Stimulated activated CD8-positive, alpha-beta memory T cell treated with anti-CD3 and anti-CD28 coated beads, Interleukin-7, amount 100 ng/mL, for 1 hour (primary cell): ENCODE results near the gene SCLY.
"Not testable (repeated sequence)": the region's sequence is repeated elsewhere in the genome, so short reads cannot be mapped to it uniquely, and the experiment has no call there.

Source experiments
- DNase-seq, 2 donors: peaks; one replicate each; pipeline ENCODE4 v3.0.0-alpha.2; 2020; ENCODE audit warnings: low read depth in 2 of 2

The SCLY gene, protein sequence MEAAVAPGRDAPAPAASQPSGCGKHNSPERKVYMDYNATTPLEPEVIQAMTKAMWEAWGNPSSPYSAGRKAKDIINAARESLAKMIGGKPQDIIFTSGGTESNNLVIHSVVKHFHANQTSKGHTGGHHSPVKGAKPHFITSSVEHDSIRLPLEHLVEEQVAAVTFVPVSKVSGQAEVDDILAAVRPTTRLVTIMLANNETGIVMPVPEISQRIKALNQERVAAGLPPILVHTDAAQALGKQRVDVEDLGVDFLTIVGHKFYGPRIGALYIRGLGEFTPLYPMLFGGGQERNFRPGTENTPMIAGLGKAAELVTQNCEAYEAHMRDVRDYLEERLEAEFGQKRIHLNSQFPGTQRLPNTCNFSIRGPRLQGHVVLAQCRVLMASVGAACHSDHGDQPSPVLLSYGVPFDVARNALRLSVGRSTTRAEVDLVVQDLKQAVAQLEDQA

DNA sequence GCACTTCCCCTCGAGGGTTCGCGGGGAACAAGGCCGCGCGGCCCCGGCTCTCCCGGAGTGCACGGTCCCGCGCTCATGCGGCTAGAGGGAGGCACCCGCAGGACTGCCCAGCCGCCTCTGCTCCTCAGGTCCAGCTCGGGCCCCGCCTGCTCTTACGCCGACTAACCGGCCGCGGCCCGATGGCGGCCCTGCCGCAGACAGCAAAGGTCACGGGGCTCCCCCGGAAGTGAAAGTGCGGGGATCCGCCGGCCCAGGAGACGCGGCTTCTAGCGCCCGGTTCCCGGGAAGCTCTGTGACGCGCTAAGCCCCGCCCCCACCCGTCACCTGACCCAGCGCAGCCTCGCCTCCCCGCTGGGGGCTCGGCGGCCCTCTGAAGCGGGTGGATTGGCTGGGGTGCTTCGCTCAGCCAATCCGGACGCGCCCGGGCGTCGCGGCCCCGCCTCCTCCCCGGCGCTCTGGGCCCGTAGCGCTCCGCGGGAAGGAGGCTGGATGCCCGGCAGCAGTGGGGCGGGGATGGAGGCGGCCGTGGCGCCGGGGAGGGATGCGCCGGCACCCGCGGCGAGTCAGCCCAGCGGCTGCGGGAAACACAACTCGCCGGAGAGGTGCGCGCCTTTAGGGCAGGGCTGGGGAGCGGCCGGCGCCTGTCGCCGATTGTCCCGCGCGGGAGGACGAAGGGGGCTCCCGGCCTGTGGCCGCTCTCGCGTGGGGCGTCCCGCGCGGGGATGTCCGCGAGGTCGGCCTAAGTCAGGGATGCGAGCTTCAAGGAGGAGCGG is at the start of gene SCLY:
TSS of gene SCLY (plus strand) at position 460 of the 773 bp plus-strand sequence. CDS start at position 514, 54 bp downstream.
- DNase-seq = peak; percentile 91 to 93

DNA sequence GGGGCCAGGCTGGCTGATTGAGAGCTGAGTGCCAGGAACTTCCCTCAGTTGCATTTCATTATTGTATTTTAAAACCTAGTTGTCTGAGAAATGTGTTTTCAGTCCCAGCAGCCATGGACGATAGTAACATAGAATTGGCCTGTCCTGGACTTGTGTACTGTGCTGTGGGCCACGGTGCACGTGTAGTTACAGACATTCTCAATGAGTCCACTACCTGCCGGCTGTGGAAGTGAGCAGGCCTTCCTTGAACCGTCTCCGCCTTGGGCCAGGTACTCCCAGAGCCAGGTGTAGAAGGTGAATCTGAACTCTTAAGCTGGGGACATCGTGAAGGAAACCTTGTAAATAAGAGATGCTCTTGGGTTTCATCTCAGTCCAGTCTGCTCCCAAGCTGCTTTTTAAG is 47.0 kb upstream of the SCLY start:
- DNase-seq = no peak

DNA sequence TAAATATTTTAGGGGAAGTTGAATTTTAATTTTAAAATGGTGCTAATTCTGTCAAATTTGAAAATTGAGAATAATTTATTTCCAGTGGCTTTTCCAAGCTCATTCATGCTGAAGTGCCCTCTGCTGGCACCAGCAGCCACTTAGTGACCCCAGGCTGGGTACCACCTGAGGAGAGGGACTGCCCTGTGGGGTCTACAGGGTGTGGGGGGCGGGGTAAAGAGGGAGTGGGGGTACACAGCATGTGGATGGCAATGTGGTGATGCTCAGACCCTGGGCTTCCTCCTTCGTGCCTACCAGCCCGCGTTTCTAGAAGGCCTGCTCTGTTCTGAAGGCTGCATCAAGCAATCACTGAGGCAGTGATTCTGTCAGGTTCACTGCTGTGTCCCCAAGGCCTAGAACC is 45.1 kb upstream of the SCLY start:
- DNase-seq = no peak

DNA sequence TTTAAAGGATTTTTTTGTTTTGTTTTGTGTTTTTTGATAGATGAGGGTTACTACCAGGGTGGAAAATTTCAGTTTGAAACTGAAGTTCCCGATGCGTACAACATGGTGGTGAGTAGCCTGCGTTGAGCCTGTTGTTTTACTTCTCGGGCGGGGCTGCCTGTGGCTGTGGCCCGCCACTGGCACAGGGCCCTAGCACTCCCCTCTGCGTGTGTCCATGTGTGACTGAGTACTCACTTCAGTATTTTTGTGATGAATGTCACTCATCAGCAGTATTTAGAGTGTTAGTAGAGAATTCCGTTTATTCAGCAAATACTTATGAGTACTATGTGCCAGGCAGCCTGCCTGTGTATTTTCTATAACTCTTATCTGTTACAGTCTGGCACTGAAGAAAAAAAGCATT is 44.3 kb upstream of the SCLY start:
- DNase-seq = no peak

DNA sequence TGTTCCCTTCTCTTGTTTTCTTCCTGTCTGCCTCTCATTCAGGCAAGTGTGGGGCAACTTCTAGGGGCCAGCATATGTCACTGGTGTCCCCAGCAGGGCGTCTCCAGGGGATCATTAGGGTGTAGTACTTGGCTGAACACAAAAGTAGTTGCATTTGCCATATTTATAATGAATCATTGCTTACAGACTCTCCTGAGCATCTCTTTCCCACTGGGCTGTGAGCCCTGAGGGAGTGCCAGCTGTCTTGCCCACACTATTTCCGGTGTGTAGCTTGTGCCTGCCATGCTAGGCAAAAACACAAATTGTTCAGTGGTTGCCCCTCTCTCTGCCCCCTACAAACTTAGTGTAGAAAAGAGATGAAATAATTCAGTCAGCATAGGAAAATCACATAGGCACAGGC is 40.8 kb upstream of the SCLY start:
- DNase-seq = no peak

DNA sequence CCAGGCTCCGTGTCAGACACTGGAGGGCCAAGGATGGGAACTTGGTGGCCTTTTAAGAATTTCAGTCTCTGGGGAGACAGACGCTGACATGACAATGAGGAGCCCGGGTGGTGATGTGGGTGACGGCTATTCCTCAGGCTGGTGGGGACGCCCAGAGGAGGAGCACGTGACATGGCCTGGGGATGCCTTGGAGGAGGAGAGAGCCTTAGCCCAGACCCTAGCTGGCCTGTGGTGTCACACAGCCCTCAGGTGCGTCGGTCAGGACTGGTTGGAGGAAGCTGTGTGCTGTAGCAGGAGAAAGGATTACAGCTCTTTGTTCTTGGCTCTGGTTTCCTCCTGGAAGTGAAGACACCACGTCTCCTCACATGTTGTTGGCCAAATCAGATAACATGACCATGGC is 40.0 kb upstream of the SCLY start:
- no peak for DNase-seq

DNA sequence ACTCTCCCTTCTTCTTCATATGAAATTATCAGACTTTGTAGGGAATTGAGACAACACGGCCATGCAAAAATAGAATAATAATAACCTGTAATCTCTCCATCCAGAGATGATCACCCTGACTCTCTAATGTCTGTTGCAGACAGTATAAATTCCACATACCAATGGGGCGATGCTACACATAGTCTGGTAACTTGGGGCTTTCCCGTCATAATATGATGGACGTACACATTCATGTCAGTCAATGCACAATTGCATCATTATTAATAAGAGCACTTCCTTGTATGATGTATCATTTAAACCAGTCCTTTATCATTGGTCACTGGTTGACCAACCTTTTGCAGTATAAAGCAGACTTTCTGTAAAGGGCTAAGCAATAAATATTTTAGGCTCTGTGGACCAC is 39.5 kb upstream of the SCLY start:
- DNase-seq = no peak

DNA sequence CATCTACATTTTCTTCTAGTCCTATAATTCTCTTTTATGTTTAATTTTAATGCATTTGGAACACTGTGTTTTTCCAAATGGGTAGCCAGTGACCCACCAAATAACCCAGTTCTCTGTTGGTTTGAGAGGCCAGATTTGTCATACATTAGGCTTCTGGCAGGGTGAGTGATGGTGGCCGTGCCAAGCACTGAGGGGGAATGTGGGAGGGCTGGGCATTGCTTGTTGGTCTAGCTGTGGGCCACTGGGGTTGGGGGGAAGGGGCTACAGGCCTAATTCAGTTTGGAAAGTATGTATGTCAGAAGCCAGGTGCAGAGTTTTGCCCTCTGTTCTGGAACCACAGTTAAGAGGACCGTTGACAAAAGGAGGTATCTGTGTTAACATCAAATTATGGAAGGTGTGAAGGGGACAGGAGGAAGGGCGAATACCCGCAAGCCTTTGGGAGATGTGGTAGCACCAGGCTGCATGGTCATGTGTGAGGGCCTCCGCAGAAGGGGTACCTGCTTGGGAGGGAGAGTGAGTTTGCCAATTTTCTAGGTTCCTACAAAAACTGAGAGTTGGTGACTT is 38.1 kb upstream of the SCLY start:
- no peak for DNase-seq

DNA sequence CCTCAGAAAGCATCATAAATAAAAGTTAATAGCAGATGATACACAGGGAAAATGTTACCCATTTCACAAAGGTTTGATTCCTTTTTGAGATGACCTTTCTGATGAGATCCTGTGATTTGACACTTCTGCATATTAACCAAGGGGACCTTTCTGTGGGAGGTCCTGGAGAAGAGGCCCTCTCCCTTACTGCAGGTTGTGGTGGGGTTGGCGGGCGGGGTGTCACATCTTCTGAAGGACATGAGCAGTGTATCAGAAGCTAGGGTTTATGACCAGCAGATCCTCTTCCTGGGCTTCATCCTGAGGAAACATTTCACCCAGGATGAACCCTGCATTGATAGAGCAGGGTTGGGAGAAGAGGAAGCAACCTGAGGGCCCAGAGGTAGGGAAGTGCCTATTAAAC is 37.2 kb upstream of the SCLY start:
- DNase-seq = no peak

DNA sequence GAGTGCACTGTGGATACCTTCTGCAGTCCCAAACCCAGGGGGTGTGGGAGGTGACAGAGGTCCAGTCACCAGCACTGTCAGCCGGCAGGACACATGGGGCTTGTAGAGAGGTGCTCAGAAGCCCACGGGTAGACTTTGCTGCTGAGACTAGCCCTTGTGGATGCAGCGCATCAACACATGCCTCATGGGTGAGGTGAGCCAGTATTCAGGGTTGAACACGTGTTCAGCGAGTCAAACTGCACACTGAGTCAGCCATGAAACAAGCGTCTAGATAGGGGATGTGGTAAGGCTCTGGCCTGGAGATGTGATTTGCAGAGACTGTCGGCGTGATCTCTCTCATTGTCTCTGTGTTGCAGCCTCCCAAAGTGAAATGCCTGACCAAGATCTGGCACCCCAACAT is 35.8 kb upstream of the SCLY start:
- no peak for DNase-seq

DNA sequence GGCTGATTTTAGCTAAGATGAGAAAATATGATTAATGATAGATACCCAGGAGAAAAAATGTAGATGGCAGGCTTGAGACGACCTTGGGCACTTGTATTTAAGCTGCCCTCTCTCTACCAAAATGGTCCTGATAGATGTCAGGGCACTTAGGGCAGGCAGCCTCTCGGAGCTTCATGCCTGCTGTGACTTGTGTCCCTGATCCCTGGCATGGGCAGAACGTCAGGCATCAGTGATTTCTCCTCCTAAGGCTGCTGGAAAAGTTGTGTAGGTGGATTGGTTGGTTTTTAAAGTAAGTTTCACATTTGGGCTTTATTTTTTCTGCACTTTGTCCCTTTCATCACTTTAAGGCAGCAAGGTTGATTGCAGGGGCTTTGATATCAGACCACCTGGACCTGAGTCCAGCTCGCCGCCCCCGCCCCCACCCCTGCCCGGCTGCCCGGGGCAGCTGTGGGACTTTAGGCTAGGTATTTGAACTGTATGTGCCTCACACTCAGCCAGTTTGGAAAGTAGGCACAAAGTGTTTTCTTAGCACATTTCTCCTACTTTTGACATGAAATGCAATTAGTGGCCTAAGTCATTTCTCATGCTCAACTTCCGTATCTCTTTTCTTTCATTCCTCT is 35.0 kb upstream of the SCLY start:
- no peak for DNase-seq

DNA sequence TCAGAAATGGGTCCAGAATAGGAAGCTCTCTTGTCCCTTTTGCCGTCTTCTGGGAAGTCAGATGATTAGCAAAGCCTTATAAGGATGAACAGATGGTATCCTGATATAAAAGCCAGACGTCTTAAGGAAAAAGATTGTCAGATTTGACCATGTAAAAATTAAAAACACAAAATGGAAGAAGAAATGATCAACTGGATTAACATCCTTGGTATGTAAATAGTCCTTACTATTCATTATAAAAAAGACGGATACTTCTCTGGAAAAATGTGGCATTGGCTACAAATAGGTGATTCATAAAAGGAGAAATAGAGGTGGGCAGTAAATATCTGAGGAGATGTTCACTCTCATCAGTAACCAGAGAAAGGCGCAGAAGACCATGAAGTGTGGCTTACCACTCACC is 33.7 kb upstream of the SCLY start:
- no peak for DNase-seq

DNA sequence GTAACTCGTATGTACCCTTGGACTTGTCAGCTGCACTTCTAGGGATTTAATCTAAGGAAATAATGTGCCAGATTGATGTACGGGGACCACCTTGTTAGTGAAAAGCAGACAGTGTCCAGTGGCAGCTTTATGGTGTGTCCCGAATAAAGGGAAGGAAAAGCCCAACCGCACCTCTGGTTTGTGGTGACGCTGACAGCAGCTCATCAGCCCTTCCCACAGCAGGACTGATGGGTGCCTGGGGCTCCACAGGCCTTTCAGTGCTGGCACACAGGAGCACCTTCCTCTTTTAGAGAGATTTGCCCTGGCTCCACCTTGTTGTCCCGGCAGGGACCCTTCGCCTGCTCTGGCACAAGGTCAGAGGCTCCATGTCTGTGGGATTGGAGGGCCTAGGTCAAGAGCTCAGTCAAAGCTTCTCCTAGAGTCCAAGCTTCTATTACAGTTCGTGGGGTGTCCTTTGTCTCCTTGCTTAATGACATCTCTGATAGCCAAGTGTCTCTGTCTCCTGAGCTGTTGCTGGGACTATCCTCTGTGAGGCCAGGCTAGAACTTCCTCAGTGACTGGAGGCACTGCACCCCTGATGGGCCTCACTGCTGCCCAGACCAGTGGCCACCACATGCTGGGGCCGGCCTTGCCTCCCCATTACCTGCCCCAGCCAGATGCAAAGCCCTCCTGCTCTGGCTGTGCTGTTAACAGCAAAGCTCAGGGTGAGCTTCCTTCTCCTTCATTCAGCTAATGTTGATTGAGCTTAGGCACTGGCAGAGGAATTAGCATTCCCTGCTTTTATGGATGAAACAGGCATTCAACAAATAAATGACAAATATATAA is 33.0 kb upstream of the SCLY start:
- DNase-seq = no peak

DNA sequence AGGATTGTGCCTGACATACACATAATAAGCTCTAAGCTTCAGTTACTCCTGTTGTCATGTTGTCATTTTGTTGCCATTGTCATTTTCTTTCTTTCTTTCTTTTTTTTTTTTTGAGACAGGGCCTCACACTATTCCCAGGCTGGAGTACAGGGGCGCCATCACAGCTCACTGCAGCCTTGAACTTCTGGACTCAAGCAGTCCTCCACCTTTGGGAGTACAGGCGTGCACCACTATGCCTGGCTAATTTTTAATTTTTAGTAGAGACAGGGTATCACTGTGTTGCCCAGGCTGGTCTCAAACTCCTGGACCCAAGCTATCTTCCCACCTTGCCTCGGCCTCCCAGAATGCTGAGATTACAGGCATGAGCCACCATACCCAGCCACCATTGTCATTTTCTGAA is 30.9 kb upstream of the SCLY start:
- DNase-seq = no peak

DNA sequence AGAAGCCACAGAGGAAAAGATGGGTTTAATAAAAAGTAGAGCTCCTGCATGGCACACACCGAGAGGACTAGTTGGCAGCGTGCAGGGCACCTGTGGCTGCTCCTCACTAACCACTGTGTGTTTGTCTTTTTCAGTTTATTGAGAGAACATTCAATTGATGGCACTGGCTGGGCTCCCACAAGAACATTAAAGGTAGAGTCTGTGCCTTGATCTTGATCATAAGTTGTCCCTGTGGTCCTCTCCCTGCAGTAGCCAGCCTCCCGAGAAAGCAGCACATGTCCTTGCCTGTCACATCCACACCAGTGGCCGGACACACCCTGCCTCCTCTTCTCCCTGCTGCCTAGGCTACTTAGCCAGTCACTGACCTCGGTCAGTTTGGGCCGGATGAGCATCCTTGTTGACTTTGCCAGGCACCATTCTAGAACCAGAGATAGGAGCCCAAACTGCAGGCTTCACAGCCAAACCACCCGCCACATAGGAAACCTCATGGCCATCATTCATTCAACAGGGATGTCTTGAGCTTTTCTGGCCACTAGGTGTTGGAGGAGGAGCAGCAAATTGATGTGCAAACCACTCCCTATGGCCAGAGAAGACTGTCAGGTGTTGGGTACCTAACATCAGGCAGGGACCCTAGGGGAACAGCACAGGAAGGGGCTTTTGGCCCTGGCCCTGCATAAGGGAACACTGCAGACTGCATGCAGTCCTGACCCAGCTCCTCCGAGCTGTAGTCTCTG is 30.2 kb upstream of the SCLY start:
- DNase-seq = no peak

DNA sequence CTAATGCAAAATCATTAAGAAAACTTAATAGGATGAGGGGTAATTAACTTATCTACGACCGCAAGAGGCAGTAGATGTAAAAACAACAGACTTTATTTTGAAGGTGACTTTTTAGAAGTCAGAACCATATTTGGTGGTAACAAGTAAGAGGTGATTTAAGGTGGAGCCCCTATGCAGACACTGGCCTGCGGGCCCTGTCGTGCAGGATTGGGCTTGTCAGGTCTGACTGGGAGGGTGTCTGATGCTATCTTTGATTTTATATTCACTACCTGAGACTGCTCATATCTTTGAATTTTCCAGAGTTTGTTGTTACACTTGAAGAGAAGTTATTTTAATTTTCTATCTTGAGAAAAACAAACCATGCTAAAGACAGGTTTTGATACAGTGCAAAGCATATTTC is 29.1 kb upstream of the SCLY start:
- DNase-seq = no peak

DNA sequence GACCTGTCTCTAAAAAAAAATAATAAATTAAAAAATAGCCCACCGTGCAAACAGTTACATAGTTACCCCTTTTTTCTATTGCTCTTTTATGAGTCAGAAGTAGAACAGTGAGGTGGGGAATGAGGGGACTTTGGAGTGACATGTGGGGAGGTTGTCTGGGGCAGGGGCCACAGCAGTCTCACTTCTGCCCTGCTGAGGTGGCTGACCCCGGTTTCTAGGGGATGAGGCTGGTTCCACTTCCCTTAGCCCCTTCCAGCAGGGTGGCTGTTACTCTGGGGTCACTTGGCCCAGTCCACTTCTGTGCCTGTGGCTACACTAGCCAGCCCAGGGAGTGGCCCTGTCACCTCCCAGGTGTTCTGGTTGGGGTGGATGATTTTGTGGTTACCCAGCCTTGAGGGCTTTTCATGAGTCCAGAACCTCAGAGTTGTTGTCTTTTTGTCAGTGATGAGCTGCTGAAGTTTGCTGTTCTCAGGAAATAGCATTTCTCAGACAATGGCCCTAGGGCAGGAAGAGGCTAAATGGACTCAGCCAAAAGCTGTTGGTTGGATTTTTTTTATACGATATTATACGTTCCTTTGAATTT is 28.0 kb upstream of the SCLY start:
- no peak for DNase-seq

DNA sequence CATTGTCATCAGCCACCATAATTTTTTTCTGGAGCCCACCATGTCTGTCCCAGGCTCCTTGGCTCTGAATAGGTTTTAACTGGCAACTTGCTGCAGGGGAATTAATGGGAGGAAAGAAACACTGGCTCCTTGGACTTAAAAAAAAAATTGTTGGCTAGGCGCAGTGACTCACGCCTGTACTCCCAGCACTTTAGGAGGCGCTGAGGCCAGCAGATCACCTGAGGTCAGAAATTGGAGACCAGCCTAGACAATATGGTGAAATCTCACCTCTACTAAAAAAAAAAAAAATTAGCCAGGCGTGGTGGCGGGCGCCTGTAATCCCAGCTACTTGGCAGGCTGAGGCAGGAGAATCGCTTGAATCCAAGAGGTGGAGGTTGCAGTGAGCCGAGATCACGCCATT is 26.8 kb upstream of the SCLY start:
- not testable (repeated sequence) for DNase-seq

DNA sequence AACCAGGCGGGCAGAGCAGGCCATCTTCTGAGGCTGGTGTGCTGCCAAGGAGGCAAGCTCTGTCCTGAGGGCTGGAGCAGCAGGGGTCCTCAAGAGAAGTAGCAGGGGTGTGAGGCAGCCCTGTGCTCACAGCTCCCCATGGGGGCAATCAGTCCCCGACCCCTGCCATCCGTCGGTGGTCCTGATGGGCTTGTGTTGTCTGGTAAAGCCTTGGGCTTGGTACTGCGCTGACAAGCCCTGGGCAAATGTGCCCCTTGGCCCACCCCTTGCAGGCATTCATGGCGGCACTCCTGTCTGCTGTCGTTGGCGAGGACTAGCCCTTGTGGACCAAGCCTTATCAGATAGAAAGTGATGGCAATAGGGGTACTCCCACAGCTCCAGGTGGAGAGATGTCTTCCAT is 22.6 kb upstream of the SCLY start:
- no peak for DNase-seq

DNA sequence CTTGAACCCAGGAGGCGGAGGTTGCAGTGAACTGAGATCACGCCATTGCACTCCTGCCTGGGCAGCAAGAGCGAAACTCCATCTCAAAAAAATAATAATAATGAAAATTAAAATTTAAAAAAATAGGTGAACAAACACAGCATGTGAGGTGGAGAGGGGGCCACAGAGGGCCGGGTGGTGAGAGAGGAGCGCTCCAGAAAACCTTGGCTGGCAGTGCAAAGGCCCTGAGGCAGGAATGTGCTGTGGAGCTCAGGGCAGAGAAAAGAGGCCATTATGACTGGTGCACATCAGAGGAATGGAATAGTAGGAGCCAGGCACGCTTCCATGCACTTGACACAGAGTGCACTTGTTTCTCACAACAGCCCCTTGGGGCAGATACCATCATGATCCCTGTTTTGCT is 21.6 kb upstream of the SCLY start:
- DNase-seq = no peak

DNA sequence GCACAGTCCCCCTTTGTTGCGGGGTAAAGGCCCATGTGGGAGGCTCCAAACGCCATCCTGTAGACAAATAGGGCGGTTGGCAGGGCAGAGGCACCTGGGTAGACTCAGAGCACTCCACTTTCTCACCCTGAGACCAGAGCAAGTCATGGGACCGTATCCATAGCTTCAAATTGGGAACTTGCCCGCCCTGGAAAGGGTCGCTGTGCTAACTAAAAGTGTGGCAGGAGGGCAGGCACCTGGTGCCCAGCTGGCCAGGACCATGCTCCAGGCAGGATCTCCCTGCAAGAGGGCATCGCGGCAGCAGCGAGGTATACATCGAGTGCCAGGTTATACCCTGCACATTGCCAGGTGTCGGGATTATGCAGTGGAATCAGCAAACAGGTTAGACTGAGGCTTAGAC is 20.8 kb upstream of the SCLY start:
- no peak for DNase-seq
